K562 (cell line): ENCODE results near the gene SRF.

Source experiments
- BACH1 ChIP-seq: fragments of 200-800 bp; sonication (Bioruptor generic); IDR thresholded peaks from 2 replicates; pipeline ENCODE4 v1.6.1; 2016; ENCODE audit warnings: missing genetic modification characterization, missing compliant biosample characterization
- BCLAF1 ChIP-seq, 2 experiments: fragments of 450-650 bp in 1 of 2; IDR thresholded peaks; 2 replicates each; pipeline ENCODE4 v1.6.1; 2011 to 2017; ENCODE audit warnings: low read depth in 2 of 2, antibody characterized with exemption in 1 of 2, borderline replicate concordance in 1 of 2, low read length in 1 of 2, mild to moderate bottlenecking in 1 of 2, mixed read lengths in 1 of 2; ENCODE audit not compliant: control insufficient read depth in 1 of 2
- BRD4 ChIP-seq: fragments of 200-600 bp; sonication (generic); IDR thresholded peaks from 2 replicates; pipeline ENCODE4 v1.6.1; 2017; ENCODE audit warnings: inconsistent platforms
- CEBPB ChIP-seq: fragments of 450-650 bp; IDR thresholded peaks from 2 replicates; pipeline ENCODE4 v1.6.1; 2016; ENCODE audit warnings: missing genetic modification characterization, missing compliant biosample characterization
- CHD1 ChIP-seq: fragments of 200-600 bp; sonication (generic); IDR thresholded peaks from one replicate; pipeline ENCODE4 v1.6.1; 2012; ENCODE audit warnings: mild to moderate bottlenecking, moderate library complexity, low read length, inconsistent platforms
- NCOA2 ChIP-seq, 2 experiments: fragments of 450-650 bp; IDR thresholded peaks; 2 replicates each; pipeline ENCODE4 v1.6.1; 2018; ENCODE audit warnings: mild to moderate bottlenecking in 2 of 2, moderate library complexity in 1 of 2; ENCODE audit not compliant: partially characterized antibody in 2 of 2
- OTX1 ChIP-seq: fragments of 450-650 bp; formaldehyde crosslinking; IDR thresholded peaks from 2 replicates; pipeline ENCODE4 v1.4.0; 2022; ENCODE audit warnings: mild to moderate bottlenecking
- POLR2A ChIP-seq: fragments of 450-650 bp; conservative IDR thresholded peaks from 2 replicates; pipeline ENCODE4 v1.6.1; 2016
- SMAD2 ChIP-seq: fragments of 150-350 bp; IDR thresholded peaks from 2 replicates; pipeline ENCODE4 v1.6.1; 2014; ENCODE audit warnings: low read depth, mild to moderate bottlenecking, low read length
- TEAD2 ChIP-seq: fragments of 450-650 bp; IDR thresholded peaks from 2 replicates; pipeline ENCODE4 v1.6.1; 2016; ENCODE audit warnings: missing genetic modification characterization, control low read depth, missing compliant biosample characterization
- ZNF274 ChIP-seq: IDR thresholded peaks from 2 replicates; pipeline ENCODE4 v1.6.1; 2011; ENCODE audit warnings: low read depth, mild to moderate bottlenecking, low read length, moderate library complexity, borderline replicate concordance

- TF ChIP-seq CEBPB (tag) (no peak), NCOA2 (IDR thresholded peaks at IDR 0.05; ENCODE audit: partially characterized antibody in 2 of 2) (no peak), CHD1 (no peak), ZNF274 (no peak), POLR2A (no peak), OTX1 (no peak), BRD4 (no peak), BACH1 (no peak), BCLAF1 (IDR thresholded peaks at IDR 0.05; ENCODE audit: borderline replicate concordance in 1 of 2, control insufficient read depth in 1 of 2, low read depth in 2 of 2, low read length in 1 of 2) (no peak), SMAD2 (no peak), TEAD2 (no peak)
These were observed 27.6 kb upstream of the SRF start for GRCh38 chr6:43143235-43144128.
